ENCODE data around the gene AFAP1L1.
A peak's percentile ranks its signal among the peaks of the same experiment; 100 is the strongest.

AFAP1L1 gene

GRCh38 chr5:149358294-149358651 is 86.6 kb downstream of the AFAP1L1 start:
- peak overlapping the region; percentile 61 for H3K4me2 ChIP-seq (ENCODE audit: low read length, poor library complexity, severe bottlenecking)
- 3% methylated on average over 15 of the region's 18 CpGs for WGBS
- peak overlapping the region in 1 of 2 experiments; percentile 52 for H3K4ac ChIP-seq (ENCODE audit: low read depth in 1 of 2, low read length in 2 of 2)
- H3K9ac ChIP-seq (ENCODE audit: low read length), result peak overlapping the region; percentile 87
- no peaks in the 10 kb centered on the region for H3K9me3 ChIP-seq (ENCODE audit: control insufficient read depth, low read length)
- peak overlapping the region; percentile 79 to 91 for H3K4me3 ChIP-seq (ENCODE audit: insufficient read depth in 1 of 2, low read depth in 1 of 2, low read length in 2 of 2)
- no peak for DNase-seq
- no peak overlapping the region for H3K23ac ChIP-seq (ENCODE audit: low read length in 2 of 2)
- no peaks in the 10 kb centered on the region for H3K27me3 ChIP-seq (ENCODE audit: control insufficient read depth in 1 of 2, insufficient read depth in 1 of 2, low read length in 2 of 2)
- H2AFZ ChIP-seq (ENCODE audit: low read depth, low read length), result peak overlapping the region; percentile 81
- peak overlapping the region; percentile 13 to 69 for H3K18ac ChIP-seq (ENCODE audit: low read depth in 1 of 2, low read length in 2 of 2)
- H3K79me1 ChIP-seq (replicated peaks; ENCODE audit: low read length, poor library complexity, severe bottlenecking), result peaks cover 2% of the 10 kb centered on the region
- peak overlapping the region in 1 of 2 experiments; percentile 35 for H3K14ac ChIP-seq (ENCODE audit: low read length in 2 of 2)
- no peak overlapping the region for H2BK5ac ChIP-seq (ENCODE audit: low read depth, low read length, poor library complexity, severe bottlenecking)
- no peak overlapping the region for H3K27ac ChIP-seq (ENCODE audit: low read length, poor library complexity, severe bottlenecking)
- H2AK5ac ChIP-seq (ENCODE audit: low read length, severe bottlenecking), result no peak overlapping the region
- no peak overlapping the region for H2BK12ac ChIP-seq (ENCODE audit: low read length in 2 of 2)
- H4K91ac ChIP-seq (ENCODE audit: low read length), result peak overlapping the region; percentile 43
- no peak overlapping the region for H2BK120ac ChIP-seq (ENCODE audit: low read depth, low read length)
- H3K4me1 ChIP-seq (ENCODE audit: control insufficient read depth, insufficient read depth, low read depth, low read length), result peaks cover 5% of the 10 kb centered on the region
- peak overlapping the region; percentile 4 for H4K8ac ChIP-seq (ENCODE audit: low read length)
- no peak overlapping the region for H2BK15ac ChIP-seq (ENCODE audit: low read depth, poor library complexity, severe bottlenecking)
- H3K36me3 ChIP-seq (ENCODE audit: control insufficient read depth in 1 of 2, insufficient read depth in 2 of 2, low read depth in 1 of 2, low read length in 2 of 2), result peaks cover 5 to 23% of the 10 kb centered on the region in 2 experiments

GRCh38 chr5:149358868-149359495 is 87.3 kb downstream of the AFAP1L1 start:
- no peak overlapping the region for H2AK5ac ChIP-seq (ENCODE audit: low read length, severe bottlenecking)
- H3K4me1 ChIP-seq (ENCODE audit: control insufficient read depth, insufficient read depth, low read depth, low read length), result peaks cover 5% of the 10 kb centered on the region
- H3K14ac ChIP-seq (ENCODE audit: low read length in 2 of 2), result no peak overlapping the region
- no peak overlapping the region for H3K27ac ChIP-seq (ENCODE audit: low read length, poor library complexity, severe bottlenecking)
- H2BK15ac ChIP-seq (ENCODE audit: low read depth, poor library complexity, severe bottlenecking), result no peak overlapping the region
- no peaks in the 10 kb centered on the region for H3K9me3 ChIP-seq (ENCODE audit: control insufficient read depth, low read length)
- WGBS, result 91% methylated on average over 8 of the region's 8 CpGs
- H2BK120ac ChIP-seq (ENCODE audit: low read depth, low read length), result no peak overlapping the region
- H3K9ac ChIP-seq (ENCODE audit: low read length), result peak overlapping the region; percentile 87
- no peak overlapping the region for H3K23ac ChIP-seq (ENCODE audit: low read length in 2 of 2)
- H4K91ac ChIP-seq (ENCODE audit: low read length), result no peak overlapping the region
- no peak overlapping the region for H3K4ac ChIP-seq (ENCODE audit: low read depth in 1 of 2, low read length in 2 of 2)
- H3K18ac ChIP-seq (ENCODE audit: low read depth in 1 of 2, low read length in 2 of 2), result no peak overlapping the region
- DNase-seq, result peak; percentile 34
- H3K27me3 ChIP-seq (ENCODE audit: control insufficient read depth in 1 of 2, insufficient read depth in 1 of 2, low read length in 2 of 2), result no peaks in the 10 kb centered on the region
- H3K4me3 ChIP-seq (ENCODE audit: insufficient read depth in 1 of 2, low read depth in 1 of 2, low read length in 2 of 2), result peak overlapping the region in 1 of 2 experiments; percentile 91
- peaks cover 2% of the 10 kb centered on the region for H3K79me1 ChIP-seq (replicated peaks; ENCODE audit: low read length, poor library complexity, severe bottlenecking)
- H2AFZ ChIP-seq (ENCODE audit: low read depth, low read length), result no peak overlapping the region
- H2BK12ac ChIP-seq (ENCODE audit: low read length in 2 of 2), result no peak overlapping the region
- no peak overlapping the region for H4K8ac ChIP-seq (ENCODE audit: low read length)
- H3K36me3 ChIP-seq (ENCODE audit: control insufficient read depth in 1 of 2, insufficient read depth in 2 of 2, low read depth in 1 of 2, low read length in 2 of 2), result peaks cover 5 to 16% of the 10 kb centered on the region in 2 experiments
- no peak overlapping the region for H3K4me2 ChIP-seq (ENCODE audit: low read length, poor library complexity, severe bottlenecking)
- H2BK5ac ChIP-seq (ENCODE audit: low read depth, low read length, poor library complexity, severe bottlenecking), result no peak overlapping the region

- 100% methylated on average over 1 of the region's 1 CpG for WGBS
- Histone ChIP-seq H3K4me2 (ENCODE audit: low read length, poor library complexity, severe bottlenecking) (no peak overlapping the region), H3K9me3 (ENCODE audit: control insufficient read depth, low read length) (no peaks in the 10 kb centered on the region), H2BK15ac (ENCODE audit: low read depth, poor library complexity, severe bottlenecking) (no peak overlapping the region), H4K8ac (ENCODE audit: low read length) (no peak overlapping the region), H3K14ac (ENCODE audit: low read length in 2 of 2) (no peak overlapping the region), H3K27ac (ENCODE audit: low read length, poor library complexity, severe bottlenecking) (no peak overlapping the region), H3K79me1 (replicated peaks; ENCODE audit: low read length, poor library complexity, severe bottlenecking) (peaks cover 2% of the 10 kb centered on the region), H3K27me3 (ENCODE audit: control insufficient read depth in 1 of 2, insufficient read depth in 1 of 2, low read length in 2 of 2) (no peaks in the 10 kb centered on the region), H2BK120ac (ENCODE audit: low read depth, low read length) (no peak overlapping the region), H2AFZ (ENCODE audit: low read depth, low read length) (no peak overlapping the region), H2AK5ac (ENCODE audit: low read length, severe bottlenecking) (no peak overlapping the region), H3K23ac (ENCODE audit: low read length in 2 of 2) (no peak overlapping the region), H3K9ac (ENCODE audit: low read length) (no peak overlapping the region), H2BK5ac (ENCODE audit: low read depth, low read length, poor library complexity, severe bottlenecking) (no peak overlapping the region), H3K4me3 (ENCODE audit: insufficient read depth in 1 of 2, low read depth in 1 of 2, low read length in 2 of 2) (no peak overlapping the region), H3K4ac (ENCODE audit: low read depth in 1 of 2, low read length in 2 of 2) (no peak overlapping the region), H4K91ac (ENCODE audit: low read length) (no peak overlapping the region), H3K18ac (ENCODE audit: low read depth in 1 of 2, low read length in 2 of 2) (no peak overlapping the region), H2BK12ac (ENCODE audit: low read length in 2 of 2) (no peak overlapping the region), H3K36me3 (ENCODE audit: control insufficient read depth in 1 of 2, insufficient read depth in 2 of 2, low read depth in 1 of 2, low read length in 2 of 2) (peaks cover 0 to 4% of the 10 kb centered on the region in 2 experiments), H3K4me1 (ENCODE audit: control insufficient read depth, insufficient read depth, low read depth, low read length) (peaks cover 5% of the 10 kb centered on the region)
- DNase-seq, result no peak
These were observed 88.6 kb downstream of the AFAP1L1 start for GRCh38 chr5:149360272-149360671.

GRCh38 chr5:149362541-149362940 is 90.9 kb downstream of the AFAP1L1 start:
- Histone ChIP-seq H2AK5ac (ENCODE audit: low read length, severe bottlenecking) (no peak overlapping the region), H2BK120ac (ENCODE audit: low read depth, low read length) (no peak overlapping the region), H3K79me1 (replicated peaks; ENCODE audit: low read length, poor library complexity, severe bottlenecking) (peaks cover 2% of the 10 kb centered on the region), H4K91ac (ENCODE audit: low read length) (no peak overlapping the region), H3K4me2 (ENCODE audit: low read length, poor library complexity, severe bottlenecking) (no peak overlapping the region), H3K36me3 (ENCODE audit: control insufficient read depth in 1 of 2, insufficient read depth in 2 of 2, low read depth in 1 of 2, low read length in 2 of 2) (no peaks in the 10 kb centered on the region), H3K4ac (ENCODE audit: low read depth in 1 of 2, low read length in 2 of 2) (no peak overlapping the region), H2BK12ac (ENCODE audit: low read length in 2 of 2) (no peak overlapping the region), H2AFZ (ENCODE audit: low read depth, low read length) (no peak overlapping the region), H3K14ac (ENCODE audit: low read length in 2 of 2) (no peak overlapping the region), H3K4me3 (ENCODE audit: insufficient read depth in 1 of 2, low read depth in 1 of 2, low read length in 2 of 2) (no peak overlapping the region), H3K4me1 (ENCODE audit: control insufficient read depth, insufficient read depth, low read depth, low read length) (peaks cover 4% of the 10 kb centered on the region), H4K8ac (ENCODE audit: low read length) (no peak overlapping the region), H3K9ac (ENCODE audit: low read length) (no peak overlapping the region), H2BK15ac (ENCODE audit: low read depth, poor library complexity, severe bottlenecking) (no peak overlapping the region), H3K18ac (ENCODE audit: low read depth in 1 of 2, low read length in 2 of 2) (no peak overlapping the region), H3K27me3 (ENCODE audit: control insufficient read depth in 1 of 2, insufficient read depth in 1 of 2, low read length in 2 of 2) (no peaks in the 10 kb centered on the region), H2BK5ac (ENCODE audit: low read depth, low read length, poor library complexity, severe bottlenecking) (no peak overlapping the region), H3K27ac (ENCODE audit: low read length, poor library complexity, severe bottlenecking) (no peak overlapping the region), H3K9me3 (ENCODE audit: control insufficient read depth, low read length) (no peaks in the 10 kb centered on the region), H3K23ac (ENCODE audit: low read length in 2 of 2) (no peak overlapping the region)
- DNase-seq, result no peak
- 94% methylated on average over 12 of the region's 12 CpGs for WGBS
